GM19395 (cell line): ENCODE data around the gene PHF20.
"Not testable (repeated sequence)": the region's sequence is repeated elsewhere in the genome, so short reads cannot be mapped to it uniquely, and the experiment has no call there.

Experiments used
- ATAC-seq: cut with Tn5 transposase; IDR thresholded peaks from one replicate; pipeline ENCODE4 v1.9.1; 2021; ENCODE audit warnings: mild to moderate bottlenecking, moderate library complexity; ENCODE audit not compliant: unreplicated experiment

The PHF20 gene

GRCh38 chr20:35909176-35909575 is 137.4 kb downstream of the PHF20 start:
- ATAC-seq = no peak

GRCh38 chr20:35909796-35910195 is 138.0 kb downstream of the PHF20 start:
- no peak for ATAC-seq

DNA sequence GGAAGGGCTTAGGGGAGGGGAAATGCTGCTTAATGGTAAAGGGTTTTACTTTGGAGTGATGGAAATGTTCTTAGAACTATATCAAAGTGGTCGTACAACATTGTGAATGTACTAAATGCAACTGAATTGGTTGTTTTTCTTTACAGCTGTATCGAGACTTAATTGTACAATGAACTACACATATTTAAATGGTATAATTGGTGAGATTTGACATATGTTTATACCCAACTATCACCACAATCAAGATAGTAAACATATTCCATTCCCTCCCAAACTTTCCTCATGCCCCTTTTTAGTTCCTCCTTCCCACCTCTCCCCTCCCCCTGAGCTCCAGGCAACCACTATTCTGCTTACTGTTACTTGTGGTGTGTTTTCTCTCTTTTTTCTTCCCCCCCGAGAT is 138.4 kb downstream of the PHF20 start:
- no peak for ATAC-seq

- no peak for ATAC-seq
These were observed 141.1 kb downstream of the PHF20 start for GRCh38 chr20:35912881-35913280.

DNA sequence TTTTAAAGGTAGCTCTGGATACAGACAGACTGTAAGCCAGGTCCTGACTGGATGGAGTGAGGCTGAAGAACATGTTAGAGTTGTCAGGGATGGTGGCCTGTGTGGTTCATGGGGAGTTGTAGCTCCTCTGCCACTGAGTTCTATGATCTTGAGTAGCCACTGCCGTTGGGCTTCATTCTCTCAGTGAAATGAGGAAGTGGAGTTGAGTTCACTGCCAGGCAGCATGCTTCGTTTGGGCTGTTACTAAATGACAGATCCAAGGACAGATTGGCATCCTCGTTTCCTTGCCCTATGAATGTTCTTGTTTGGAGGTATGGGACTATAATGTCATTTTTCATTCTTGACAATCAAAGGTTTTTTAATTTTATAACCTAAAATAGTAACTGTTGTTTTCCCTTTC is 145.3 kb downstream of the PHF20 start:
- no peak for ATAC-seq

GRCh38 chr20:35918021-35918420 is 146.2 kb downstream of the PHF20 start:
- no peak for ATAC-seq

- no peak for ATAC-seq
These were observed 148.7 kb downstream of the PHF20 start for GRCh38 chr20:35920523-35920922.

DNA sequence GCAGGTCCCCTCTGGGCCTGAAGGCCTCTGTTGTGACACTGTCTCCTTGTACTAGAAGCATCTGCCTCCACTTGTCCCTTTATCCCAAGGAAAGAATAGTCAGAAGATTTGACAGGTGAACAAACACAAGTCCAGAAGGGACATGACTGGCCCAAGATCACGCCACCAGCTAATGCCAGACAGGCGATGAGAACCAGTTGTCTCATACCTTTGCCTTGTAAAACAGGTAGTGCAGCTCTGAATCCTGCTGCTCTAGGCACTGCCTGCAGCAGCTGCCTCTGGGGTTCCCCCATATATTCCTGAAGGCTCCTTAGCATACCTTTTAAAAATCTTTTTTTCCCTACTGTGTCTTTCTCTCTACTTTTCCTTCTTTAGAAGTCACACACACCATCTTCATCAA is 157.5 kb downstream of the PHF20 start:
- ATAC-seq = no peak

DNA sequence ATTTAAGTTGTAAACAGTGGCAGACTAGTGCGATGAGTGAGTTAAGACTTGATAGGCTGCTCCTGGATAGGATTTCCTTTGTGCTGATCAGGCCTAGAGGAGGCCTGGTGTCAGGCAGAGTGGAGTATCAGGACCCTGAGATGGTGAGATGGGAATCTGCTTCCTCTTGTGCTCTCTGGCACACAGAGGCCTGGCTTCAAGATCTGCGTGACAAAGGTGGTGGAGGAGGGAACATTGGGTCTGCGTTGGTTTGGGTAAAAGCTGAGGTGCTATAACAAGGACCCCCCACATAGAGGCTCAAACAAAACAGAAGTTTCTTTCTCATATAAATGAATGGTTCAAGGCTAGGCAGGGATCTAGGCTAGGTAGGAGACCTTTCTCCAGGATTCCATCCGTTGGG is 162.2 kb downstream of the PHF20 start:
- no peak for ATAC-seq

GRCh38 chr20:35939264-35939663 is 167.4 kb downstream of the PHF20 start:
- no peak for ATAC-seq

GRCh38 chr20:35941620-35942019 is 169.8 kb downstream of the PHF20 start:
- no peak for ATAC-seq

GRCh38 chr20:35942243-35942642 is 170.4 kb downstream of the PHF20 start:
- ATAC-seq = no peak

GRCh38 chr20:35947489-35947888 is 175.7 kb downstream of the PHF20 start:
- no peak for ATAC-seq

- no peak for ATAC-seq
These were observed 176.1 kb downstream of the PHF20 start for GRCh38 chr20:35947907-35948306.

- no peak for ATAC-seq
These were observed 178.3 kb downstream of the PHF20 start for GRCh38 chr20:35950093-35950492.

DNA sequence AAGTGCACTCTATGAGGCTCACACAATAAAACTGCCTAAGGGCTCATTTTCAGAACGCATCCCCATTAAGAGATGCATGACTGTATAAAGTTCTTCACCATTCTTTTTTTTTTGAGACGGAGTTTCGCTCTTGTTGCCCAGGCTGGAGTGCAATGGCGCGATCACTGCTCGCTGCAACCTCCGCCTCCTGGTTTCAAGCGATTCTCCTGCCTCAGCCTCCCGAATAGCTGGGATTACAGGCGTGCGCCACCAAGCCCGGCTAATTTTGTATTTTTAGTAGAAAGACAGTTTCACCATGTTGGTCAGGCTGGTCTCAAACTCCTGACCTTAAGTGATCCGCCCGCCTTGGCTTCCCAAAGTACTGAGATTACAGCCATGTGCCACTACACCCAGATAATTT is 180.3 kb downstream of the PHF20 start:
- not testable (repeated sequence) for ATAC-seq

DNA sequence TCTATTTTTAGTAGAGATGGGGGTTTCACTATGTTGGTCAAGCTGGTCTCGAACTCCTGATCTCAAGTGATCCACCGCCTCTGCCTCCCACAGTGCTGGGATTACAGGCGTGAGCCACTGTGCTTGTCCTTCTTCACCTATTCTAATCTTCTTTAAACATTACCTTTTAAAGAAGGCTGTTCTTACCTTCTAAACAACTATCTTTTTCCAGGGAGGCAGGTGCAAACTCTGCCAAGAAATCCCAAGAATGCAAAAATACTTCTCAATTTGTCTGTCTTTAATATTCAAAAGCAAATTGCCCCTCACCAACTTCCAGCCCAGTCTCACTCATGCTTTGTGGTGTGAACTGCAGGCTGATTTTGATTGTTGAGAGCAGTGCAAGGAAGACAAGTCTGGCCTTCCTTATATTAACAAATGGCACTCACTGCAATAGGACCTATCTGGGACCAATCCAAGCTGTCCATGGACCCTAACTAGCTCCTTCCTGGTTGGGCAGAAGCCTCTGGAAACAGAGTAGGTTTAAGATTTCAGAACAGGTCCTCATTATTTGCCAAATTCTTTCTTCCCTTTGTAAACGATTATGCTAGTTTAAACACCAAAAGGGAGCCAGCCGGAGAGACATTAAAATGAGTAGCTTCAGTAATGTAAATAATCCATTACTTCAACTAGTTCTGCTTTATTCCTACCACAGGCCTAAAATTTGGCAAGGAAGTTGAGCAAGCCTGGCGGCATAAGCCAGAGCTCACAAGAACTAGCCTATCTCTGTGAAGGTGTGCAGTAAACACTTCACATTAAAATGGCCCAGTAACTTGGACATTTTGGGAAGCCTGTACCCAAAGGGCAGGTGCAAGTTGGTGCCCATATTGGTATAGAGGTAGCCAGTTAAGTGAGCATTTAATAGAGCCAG is 180.9 kb downstream of the PHF20 start:
- ATAC-seq = no peak

DNA sequence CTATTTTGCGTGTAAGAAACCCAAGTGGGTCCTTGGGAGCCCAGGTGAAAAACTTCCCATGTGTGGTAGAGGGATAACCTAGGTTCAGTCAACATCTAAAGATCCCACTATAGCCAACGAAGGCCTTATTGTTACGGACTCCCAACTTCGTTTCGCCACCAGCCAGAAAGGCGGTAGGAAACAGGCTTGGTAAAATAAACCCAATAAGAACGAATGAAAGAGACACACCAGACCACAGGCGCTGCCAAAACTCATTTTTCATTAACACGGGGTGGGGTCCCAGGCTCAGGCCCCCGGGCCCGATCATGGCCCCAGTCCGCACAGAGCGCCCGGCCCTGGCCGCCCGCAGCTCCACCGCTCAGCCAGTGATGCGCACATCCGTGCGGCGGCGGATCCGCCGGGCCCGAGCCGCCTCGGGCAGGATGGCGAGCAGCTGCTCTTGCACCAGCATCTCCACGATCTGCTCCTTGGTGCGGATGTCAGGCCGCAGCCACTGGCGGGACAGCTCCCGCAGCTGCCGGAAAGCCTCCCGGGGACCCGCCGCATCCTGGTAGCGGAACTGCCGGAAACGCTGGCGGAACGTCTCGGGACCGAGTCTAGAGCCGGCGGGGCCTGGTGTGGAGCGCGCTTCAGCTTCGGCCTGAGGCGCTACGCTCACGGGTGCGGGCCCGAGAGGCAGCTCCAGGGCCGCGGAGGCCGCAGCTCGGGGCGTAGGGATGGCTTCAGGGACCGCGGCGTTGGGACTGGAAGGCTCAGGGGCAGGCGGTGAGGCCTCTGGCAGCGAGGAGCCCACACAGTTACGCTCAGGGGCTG is 181.8 kb downstream of the PHF20 start:
- ATAC-seq = peak; percentile 27

- ATAC-seq = peak; percentile 86
These were observed 182.5 kb downstream of the PHF20 start, which contains the start of gene SCAND1 for GRCh38 chr20:35954200-35954906. TSS of gene SCAND1 (minus strand) at chr20:35954502. CDS start at chr20:35954284, 218 bp downstream.

- ATAC-seq = no peak
These were observed 183.1 kb downstream of the PHF20 start for GRCh38 chr20:35954907-35955251.

GRCh38 chr20:35956616-35957015 is 184.8 kb downstream of the PHF20 start:
- ATAC-seq = no peak
